Measurements from ENCODE around the gene ERN2. TPM values are rescaled to one million over a fixed set of nuclear protein-coding genes. Genes with fewer than 3 reads are reported as not detected.

The ERN2 gene
- total and polyA plus RNA-seq, 2 of the 13 experiments (the other 11 are each of a cell fraction or from before 2014, with no cell fraction given): 2.2 to 3.5 TPM

- TF ChIP-seq USF2 (IDR thresholded peaks at IDR 0.05; ENCODE audit: low read depth, low read length) (no peak), USF2 (CRISPR knock-in tag; IDR thresholded peaks at IDR 0.05; ENCODE audit: borderline replicate concordance) (no peak)
Measured at GRCh38 chr16:23724785-23725131, 11.7 kb upstream of the ERN2 start (continued).

GRCh38 chr16:23724096-23724784 lies 11.2 kb upstream of the ERN2 start:
- Histone ChIP-seq H3K9me3 (ENCODE audit: low read length) (peaks cover 5% of the 10 kb centered on the region; the same call in 1 of the 2 replicates), H2AFZ (ENCODE audit: low read length) (no peak overlapping the region), H3K4me2 (ENCODE audit: low read depth, low read length) (no peak overlapping the region), H3K36me3 (replicated peaks in 1 of 2; ENCODE audit: control insufficient read depth in 1 of 2, insufficient read depth in 2 of 2, low read length in 2 of 2) (no peaks in the 10 kb centered on the region), H3K4me3 (replicated peaks in 1 of 3; ENCODE audit: insufficient read depth in 1 of 3, low read depth in 2 of 3, low read length in 3 of 3) (no peak overlapping the region), H3K27ac (ENCODE audit: extremely low read length, insufficient read depth, low read length) (no peak overlapping the region), H3K79me2 (ENCODE audit: insufficient read depth, low read length) (no peaks in the 10 kb centered on the region), H4K20me1 (ENCODE audit: insufficient read depth, low read length) (no peaks in the 10 kb centered on the region), H3K9ac (ENCODE audit: insufficient read depth, low read depth, low read length) (no peak overlapping the region), H3K27me3 (ENCODE audit: control insufficient read depth in 1 of 2, insufficient read depth in 2 of 2, low read length in 2 of 2) (no peaks in the 10 kb centered on the region), H3K4me1 (ENCODE audit: insufficient read depth, low read length) (peaks cover 27% of the 10 kb centered on the region)
- BruUV-seq (replicated peaks): no TSS peak
- ATAC-seq: no peak
- ChIA-PET POLR2A (no interaction called here), CTCF (ENCODE audit: low intra/inter-chr PET ratio, low total read pairs) (no interaction called here)
- in situ Hi-C loops (cut with HindIII; ENCODE audit: extremely low pct_ligation_motif_present, low pct_unique_long_range_greater_than_20kb) (no loop called here), intact Hi-C loops (cut with micrococcal nuclease; ENCODE audit: unreplicated experiment) (no loop called here)
- WGBS (ENCODE audit: low lambda C conversion rate): 48% methylated on average over 8 of the region's 8 CpGs
- DNase-seq (ENCODE audit: low spot score): no peak
- FAIRE-seq: no peak
- no peak for TF ChIP-seq NR2F1 (CRISPR knock-in tag; IDR thresholded peaks at IDR 0.05)
- TF ChIP-seq ETS1 (CRISPR knock-in tag; IDR thresholded peaks at IDR 0.05): no peak
- no peak for TF ChIP-seq RFX1 (IDR thresholded peaks at IDR 0.05)
- TF ChIP-seq ZNF740 (CRISPR knock-in tag; IDR thresholded peaks at IDR 0.05): no peak
- no peak for TF ChIP-seq SIN3A (IDR thresholded peaks at IDR 0.05; ENCODE audit: borderline replicate concordance, low read depth, low read length)
- peak; percentile 84 for TF ChIP-seq CEBPB (IDR thresholded peaks at IDR 0.05; ENCODE audit: borderline replicate concordance, low read depth, low read length)
- peak; percentile 61 for TF ChIP-seq ATF7 (IDR thresholded peaks at IDR 0.05)
- no peak for TF ChIP-seq ATF7 (CRISPR knock-in tag; IDR thresholded peaks at IDR 0.05)
- TF ChIP-seq CEBPG (CRISPR knock-in tag; IDR thresholded peaks at IDR 0.05): peak; percentile 75
- no peak for TF ChIP-seq ELF3 (CRISPR knock-in tag; IDR thresholded peaks at IDR 0.05)
- no peak for TF ChIP-seq ZBTB34 (CRISPR knock-in tag; IDR thresholded peaks at IDR 0.05)
- no peak for TF ChIP-seq ZBTB2 (CRISPR knock-in tag; IDR thresholded peaks at IDR 0.05; ENCODE audit: low read depth)

Measured in HepG2 (cell line).